Myocyte (in vitro differentiated cells): ENCODE data around the gene NLRP1. TPM values are rescaled to one million over a fixed set of nuclear protein-coding genes. Genes with fewer than 3 reads are reported as not detected.

Experiments
- DNase-seq: peaks from one replicate; pipeline ENCODE4 v3.0.0-alpha.2; 2012; ENCODE audit warnings: low read depth
- total RNA-seq: library from RNA; depleted of rRNA; stranded (reverse); fragments of >200 nt; gene quantifications from 2 replicates; pipeline ENCODE4 v1.2.3, GENCODE V29; 2014

The NLRP1 gene
- total RNA-seq, 1 donor from 2014 or later = 31.7 TPM

DNA sequence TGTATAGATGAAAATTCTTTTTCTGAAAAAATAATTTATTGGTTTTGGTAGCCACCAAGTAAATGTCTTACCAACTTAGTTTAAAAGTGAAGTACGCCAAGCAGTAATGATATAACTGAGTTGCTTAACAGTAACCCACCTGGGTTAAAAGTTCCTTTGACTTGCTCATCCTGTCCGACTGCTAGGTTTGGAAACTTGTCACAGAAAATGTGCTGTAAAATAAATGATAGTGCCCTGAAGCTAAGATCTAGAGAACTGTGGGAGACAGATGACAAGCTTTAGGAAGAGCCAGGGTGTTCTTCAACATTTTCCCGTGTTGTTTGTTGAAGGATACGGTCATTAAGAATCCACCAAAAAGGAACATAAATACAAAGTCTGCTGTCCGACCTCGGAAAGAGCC lies 103.3 kb downstream of the NLRP1 start:
- no peak for DNase-seq

DNA sequence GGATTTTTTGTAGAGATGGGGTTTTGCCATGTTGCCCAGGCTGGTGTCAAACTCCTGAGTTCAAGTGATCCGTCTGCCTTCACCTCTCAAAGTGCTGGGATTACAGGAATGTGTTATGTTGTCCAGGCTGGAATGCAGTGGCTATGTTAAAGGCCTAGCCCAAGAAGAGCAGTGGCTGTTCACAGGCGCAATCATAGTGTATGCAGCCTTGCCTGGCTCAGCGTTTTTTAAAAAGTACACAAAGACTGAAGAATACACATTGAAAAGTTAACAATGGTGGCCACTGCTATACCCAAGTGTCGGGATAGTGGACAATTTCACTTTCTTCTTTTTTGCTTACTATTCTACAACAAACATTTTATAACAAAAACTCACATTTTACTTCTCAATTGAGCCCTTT lies 105.3 kb downstream of the NLRP1 start:
- no peak for DNase-seq

DNA sequence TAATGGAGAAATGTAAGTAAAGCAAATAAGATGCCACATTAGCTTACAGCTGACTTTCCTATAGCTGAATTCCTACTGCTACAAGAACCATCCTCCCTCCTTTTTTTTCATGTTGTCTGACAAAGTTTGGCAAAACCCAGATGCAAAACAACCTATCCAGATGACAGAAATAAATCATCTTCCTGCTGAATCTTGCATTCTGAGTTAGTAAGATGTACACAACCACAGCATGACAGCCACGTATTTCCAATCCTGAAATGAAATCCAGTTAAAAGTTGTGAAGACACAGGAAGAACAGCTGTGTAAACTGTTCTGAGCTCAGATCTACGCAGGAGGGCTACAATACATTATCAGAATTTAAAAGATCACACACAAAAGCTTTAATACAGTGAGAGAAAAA lies 110.4 kb downstream of the NLRP1 start:
- peak; percentile 30 for DNase-seq

DNA sequence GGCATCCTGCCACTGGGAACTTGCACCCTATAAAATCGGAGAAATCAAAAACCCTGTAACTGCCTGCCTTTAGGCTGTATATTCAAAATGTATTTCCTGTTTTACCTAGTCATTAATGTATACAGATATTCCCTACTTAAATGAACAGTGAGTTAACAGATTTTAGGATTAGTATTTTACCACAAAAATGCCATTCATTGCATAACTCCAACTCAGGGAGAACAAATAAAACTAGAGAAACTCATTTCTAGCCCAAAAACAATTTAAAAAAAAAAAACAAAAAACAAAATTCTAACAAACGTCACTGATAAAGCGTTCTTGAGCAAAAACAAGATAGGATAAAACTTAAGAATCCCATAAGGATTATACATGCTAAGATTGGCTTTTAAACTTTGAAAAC lies 111.8 kb downstream of the NLRP1 start:
- no peak for DNase-seq

DNA sequence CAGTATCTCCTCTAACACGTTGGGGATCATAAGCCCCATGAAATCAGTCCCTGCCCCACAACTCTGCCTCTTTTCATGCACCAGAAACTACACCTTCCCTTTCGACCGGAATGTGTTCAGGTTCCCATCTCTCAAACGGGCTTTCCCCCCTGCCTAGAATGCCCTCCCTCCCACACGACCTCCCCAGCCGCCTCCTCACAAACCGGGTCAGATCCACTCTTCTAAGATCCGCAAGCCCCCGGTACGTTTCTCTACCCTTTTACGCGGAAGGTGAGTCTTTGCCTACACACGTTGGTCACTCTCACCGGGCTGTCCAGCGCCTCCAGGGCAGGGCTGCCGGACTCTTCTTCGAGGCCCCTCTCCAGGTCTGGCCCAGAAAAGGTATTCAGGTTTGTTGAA lies 116.2 kb downstream of the NLRP1 start:
- no peak for DNase-seq

DNA sequence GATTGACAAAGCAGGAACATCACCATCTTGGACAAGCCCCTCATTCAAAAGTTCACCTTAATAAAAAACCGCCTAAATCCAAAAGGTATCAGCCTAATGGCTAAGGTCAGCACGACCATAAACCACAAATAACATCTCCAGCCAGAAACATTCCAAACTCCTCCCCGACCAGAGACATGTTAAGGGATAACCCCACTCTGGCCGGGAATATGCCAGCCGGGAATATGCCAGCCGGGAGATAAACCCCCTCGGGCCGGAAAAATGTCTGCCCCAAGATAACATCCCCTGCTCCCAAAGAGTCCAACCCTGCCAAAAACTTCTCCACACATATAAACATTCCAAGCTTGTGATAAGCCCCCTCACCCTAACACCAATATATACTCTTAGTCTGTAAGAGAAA lies 116.9 kb downstream of the NLRP1 start:
- DNase-seq = no peak

DNA sequence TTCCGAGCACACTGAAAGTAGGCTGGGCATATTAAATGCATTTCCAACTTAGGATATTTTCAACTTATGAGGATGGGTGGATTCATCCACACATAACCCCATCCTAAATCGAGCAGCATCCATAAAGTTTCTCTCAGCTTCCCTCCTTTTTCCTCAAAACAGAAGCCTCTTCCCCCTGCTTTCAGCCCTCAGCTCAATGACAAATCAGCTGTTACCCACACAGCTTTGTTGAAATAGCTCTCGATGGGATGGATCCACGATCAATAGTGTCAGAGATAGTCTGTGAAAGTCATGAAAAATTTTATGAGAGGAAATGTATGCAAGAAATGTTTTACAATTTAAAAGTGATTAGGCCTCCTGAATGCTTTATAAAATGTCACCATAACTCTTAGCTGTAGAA lies 118.0 kb downstream of the NLRP1 start:
- no peak for DNase-seq

DNA sequence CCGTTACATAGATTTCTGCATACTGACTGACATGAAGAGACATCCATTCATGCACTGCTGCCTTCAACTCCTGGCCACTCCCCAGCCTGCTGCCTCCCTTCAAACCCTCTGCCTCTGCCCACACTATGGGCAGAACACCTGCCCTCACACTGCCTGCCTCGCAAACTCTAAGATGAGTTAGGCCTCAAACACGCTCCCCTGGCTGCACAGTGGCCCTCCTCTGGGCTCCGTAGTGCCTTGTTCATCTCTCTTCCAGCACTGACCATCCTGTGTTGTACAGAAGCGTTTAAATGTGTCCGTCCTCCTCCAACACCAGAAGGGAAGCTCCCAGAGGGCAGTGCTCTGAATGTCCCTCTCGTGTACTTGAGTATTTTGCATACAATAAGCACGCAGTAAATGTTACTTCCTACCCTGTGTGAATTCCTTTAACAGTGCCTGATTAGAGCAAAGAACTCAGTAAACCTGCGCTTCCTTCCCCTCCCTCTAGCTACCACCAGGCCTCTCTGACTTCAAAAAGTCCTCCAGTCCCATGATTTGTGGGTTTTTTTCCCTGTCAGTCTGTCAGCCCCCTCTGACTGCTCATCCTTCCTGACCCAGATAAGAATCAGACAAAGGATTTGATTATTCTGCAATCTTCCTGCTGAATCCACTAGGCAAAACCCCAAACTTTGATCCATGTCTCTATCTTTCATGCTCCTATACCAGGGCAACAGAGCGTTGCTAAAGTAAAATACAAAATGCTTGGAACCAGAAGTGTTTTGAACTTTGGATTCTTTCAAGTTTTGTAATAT lies 119.4 kb downstream of the NLRP1 start:
- DNase-seq = no peak

Other genes starting within 250 kb of the NLRP1 start
- gene NUP88, start 164.8 kb downstream of the NLRP1 start, total RNA-seq = 65.2 and 93.5 TPM in 2 replicates
- 72.4 and 85.9 TPM in 2 replicates for gene RPAIN, start 164.3 kb downstream of the NLRP1 start, total RNA-seq
- 191 and 195 TPM in 2 replicates for gene C1QBP, start 145.4 kb downstream of the NLRP1 start, total RNA-seq
- 7.1 and 8.3 TPM in 2 replicates for gene DHX33, start 115.5 kb downstream of the NLRP1 start, total RNA-seq
- gene DERL2, start 98.3 kb downstream of the NLRP1 start, total RNA-seq = 59.1 and 68.0 TPM in 2 replicates
- 21.9 and 22.6 TPM in 2 replicates for gene MIS12, start 97.9 kb downstream of the NLRP1 start, total RNA-seq